NB4 (cell line): Measurements from ENCODE around the gene SPOCK3.
"Not testable (repeated sequence)": the region's sequence is repeated elsewhere in the genome, so short reads cannot be mapped to it uniquely, and the experiment has no call there.

Experiments used
- DNase-seq: peaks from one replicate; pipeline ENCODE4 v3.0.0; 2010; ENCODE audit warnings: low read depth
- H3K4me3 ChIP-seq: one replicate; pipeline ENCODE4 v1.5.1; 2011; ENCODE audit warnings: mild to moderate bottlenecking, low read depth, low read length, moderate library complexity
- CTCF ChIP-seq: IDR thresholded peaks from one replicate; pipeline ENCODE4 v1.5.1; 2012; ENCODE audit warnings: low read depth, low read length
- MAX ChIP-seq: IDR thresholded peaks from 2 replicates; pipeline ENCODE4 v1.6.1; 2011; ENCODE audit warnings: low read depth, low read length
- MYC ChIP-seq: IDR thresholded peaks from 2 replicates; pipeline ENCODE4 v1.6.1; 2011; ENCODE audit warnings: low read depth, low read length
- POLR2A ChIP-seq: IDR thresholded peaks from 2 replicates; pipeline ENCODE4 v1.6.1; 2011; ENCODE audit warnings: mild to moderate bottlenecking; ENCODE audit not compliant: insufficient read length; ENCODE audit errors: extremely low read depth

The SPOCK3 gene

GRCh38 chr4:166808380-166808779 is 425.9 kb downstream of the SPOCK3 start:
- no peak for TF ChIP-seq MAX
- no peak for TF ChIP-seq POLR2A
- TF ChIP-seq CTCF, result no peak
- TF ChIP-seq MYC, result no peak
- no peak overlapping the region for H3K4me3 ChIP-seq
- no peak for DNase-seq

GRCh38 chr4:166802346-166802745 is 431.9 kb downstream of the SPOCK3 start:
- no peak for TF ChIP-seq MAX
- no peak for TF ChIP-seq MYC
- no peak for TF ChIP-seq CTCF
- no peak for TF ChIP-seq POLR2A
- H3K4me3 ChIP-seq, result no peak overlapping the region
- DNase-seq, result no peak

GRCh38 chr4:166798126-166798525 is 436.2 kb downstream of the SPOCK3 start:
- no peak overlapping the region for H3K4me3 ChIP-seq
- DNase-seq, result no peak
- no peak for TF ChIP-seq CTCF
- no peak for TF ChIP-seq MAX
- no peak for TF ChIP-seq POLR2A

- DNase-seq, result no peak
- TF ChIP-seq MAX (no peak), CTCF (no peak), POLR2A (no peak), MYC (no peak)
- no peak overlapping the region for H3K4me3 ChIP-seq
These were observed 456.5 kb downstream of the SPOCK3 start for GRCh38 chr4:166777760-166778159.

GRCh38 chr4:166763018-166763417 is 471.3 kb downstream of the SPOCK3 start:
- no peak overlapping the region for H3K4me3 ChIP-seq
- TF ChIP-seq MAX (no peak), CTCF (no peak), POLR2A (no peak), MYC (no peak)
- no peak for DNase-seq

GRCh38 chr4:166741742-166742141 is 492.6 kb downstream of the SPOCK3 start:
- TF ChIP-seq MAX, result no peak
- no peak for TF ChIP-seq CTCF
- no peak for TF ChIP-seq MYC
- no peak for TF ChIP-seq POLR2A
- DNase-seq, result no peak
- no peak overlapping the region for H3K4me3 ChIP-seq

- DNase-seq, H3K4me3 ChIP-seq: not testable (repeated sequence)
These were observed 495.1 kb downstream of the SPOCK3 start for GRCh38 chr4:166739215-166739614.
